GM10266 (cell line): ENCODE measurements around the gene RTEL1.

Source experiments
- DNase-seq: peaks from one replicate; pipeline ENCODE4 v3.0.0; 2012; ENCODE audit errors: extremely low spot score
- CTCF ChIP-seq: IDR thresholded peaks from 2 replicates; pipeline ENCODE4 v1.5.1; 2012; ENCODE audit warnings: mild to moderate bottlenecking, low read depth; ENCODE audit not compliant: control insufficient read depth, insufficient read depth; ENCODE audit errors: missing control alignments

Gene RTEL1

GRCh38 chr20:63678667-63679465, 20.8 kb downstream of the RTEL1 start:
- no peak for DNase-seq
- TF ChIP-seq CTCF, result no peak

- no peak for TF ChIP-seq CTCF
- no peak for DNase-seq
Observed at GRCh38 chr20:63679799-63680305, 21.7 kb downstream of the RTEL1 start.

- DNase-seq, result no peak
- no peak for TF ChIP-seq CTCF
Observed at GRCh38 chr20:63680427-63680826, 22.3 kb downstream of the RTEL1 start.

- no peak for DNase-seq
- TF ChIP-seq CTCF, result no peak
Observed at GRCh38 chr20:63680857-63681608, 22.9 kb downstream of the RTEL1 start.

GRCh38 chr20:63681609-63682142, 23.6 kb downstream of the RTEL1 start:
- no peak for TF ChIP-seq CTCF
- no peak for DNase-seq

- DNase-seq, result no peak
Observed at GRCh38 chr20:63682384-63683139, 24.4 kb downstream of the RTEL1 start.

More at GRCh38 chr20:63682384-63683139, 24.4 kb downstream of the RTEL1 start:
- no peak for TF ChIP-seq CTCF
